ENCODE data around the gene ASAP2.

- TF ChIP-seq, protein P1, sequence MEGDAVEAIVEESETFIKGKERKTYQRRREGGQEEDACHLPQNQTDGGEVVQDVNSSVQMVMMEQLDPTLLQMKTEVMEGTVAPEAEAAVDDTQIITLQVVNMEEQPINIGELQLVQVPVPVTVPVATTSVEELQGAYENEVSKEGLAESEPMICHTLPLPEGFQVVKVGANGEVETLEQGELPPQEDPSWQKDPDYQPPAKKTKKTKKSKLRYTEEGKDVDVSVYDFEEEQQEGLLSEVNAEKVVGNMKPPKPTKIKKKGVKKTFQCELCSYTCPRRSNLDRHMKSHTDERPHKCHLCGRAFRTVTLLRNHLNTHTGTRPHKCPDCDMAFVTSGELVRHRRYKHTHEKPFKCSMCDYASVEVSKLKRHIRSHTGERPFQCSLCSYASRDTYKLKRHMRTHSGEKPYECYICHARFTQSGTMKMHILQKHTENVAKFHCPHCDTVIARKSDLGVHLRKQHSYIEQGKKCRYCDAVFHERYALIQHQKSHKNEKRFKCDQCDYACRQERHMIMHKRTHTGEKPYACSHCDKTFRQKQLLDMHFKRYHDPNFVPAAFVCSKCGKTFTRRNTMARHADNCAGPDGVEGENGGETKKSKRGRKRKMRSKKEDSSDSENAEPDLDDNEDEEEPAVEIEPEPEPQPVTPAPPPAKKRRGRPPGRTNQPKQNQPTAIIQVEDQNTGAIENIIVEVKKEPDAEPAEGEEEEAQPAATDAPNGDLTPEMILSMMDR (IDR thresholded peaks at IDR 0.05; ENCODE audit: low read length), result no peak
- TF ChIP-seq EZH2phosphoT487 (IDR thresholded peaks at IDR 0.05; ENCODE audit: low read length), result no peak
Observed at GRCh38 chr2:9403924-9404323, 197.3 kb downstream of the ASAP2 start.
